H1 (cell line): ENCODE results near the gene MARS2. TPM values are rescaled to one million over a fixed set of nuclear protein-coding genes. Genes with fewer than 3 reads are reported as not detected.

ENCODE experiments used
- CTCF ChIA-PET: fragments of 300-600 bp; sonication (Branson Sonifier 250); formaldehyde crosslinking; loops from one replicate; lab custom pipeline; 2021; ENCODE audit not compliant: partially characterized antibody; lab: Charles Lee
- POLR2A ChIA-PET: fragments of 300-600 bp; sonication (Branson Sonifier 250); formaldehyde crosslinking; loops from one replicate; lab custom pipeline; 2021; ENCODE audit warnings: inconsistent platforms; ENCODE audit not compliant: partially characterized antibody; lab: Charles Lee
- DNase-seq, 2 experiments: peaks; one replicate each; pipeline versions ENCODE4 v3.0.0 to v3.0.0-alpha.2; 2010 to 2022; ENCODE audit warnings: low spot score in 2 of 2, low read depth in 1 of 2, mixed read lengths in 1 of 2
- FAIRE-seq: peaks from 2 replicates; lab custom pipeline; 2011; peaks lifted over from hg19 to GRCh38; lab: Jason Lieb, UNC
- H2AFZ ChIP-seq: 2 replicates; pipeline ENCODE4 v1.8.1; 2012; ENCODE audit warnings: low read length, inconsistent platforms
- H2AK5ac ChIP-seq: 2 replicates; pipeline ENCODE4 v1.6.1; 2013; ENCODE audit warnings: low read depth, low read length
- H2BK120ac ChIP-seq: replicated peaks from 2 replicates; pipeline ENCODE3; 2013; ENCODE audit warnings: low read depth, low read length, inconsistent platforms
- H2BK12ac ChIP-seq: 2 replicates; pipeline ENCODE4 v1.6.1; 2013; ENCODE audit warnings: low read depth, low read length
- H2BK15ac ChIP-seq: 2 replicates; pipeline ENCODE4 v1.6.1; 2013; ENCODE audit warnings: low read length
- H2BK20ac ChIP-seq: 2 replicates; pipeline ENCODE4 v1.6.1; 2013; ENCODE audit warnings: low read length
- H2BK5ac ChIP-seq: 2 replicates; pipeline ENCODE4 v1.6.1; 2013; ENCODE audit warnings: low read depth, low read length
- H3K14ac ChIP-seq: 2 replicates; pipeline ENCODE4 v1.6.1; 2013; ENCODE audit warnings: inconsistent platforms; ENCODE audit not compliant: insufficient read length
- H3K18ac ChIP-seq: 2 replicates; pipeline ENCODE4 v1.6.1; 2013; ENCODE audit warnings: low read length; ENCODE audit errors: extremely low read depth
- H3K23ac ChIP-seq: 2 replicates; pipeline ENCODE4 v1.6.1; 2013; ENCODE audit warnings: inconsistent platforms; ENCODE audit not compliant: insufficient read length
- H3K23me2 ChIP-seq: 2 replicates; pipeline ENCODE4 v1.6.1; 2013; ENCODE audit warnings: low read depth, low read length
- H3K27ac ChIP-seq: 2 replicates; pipeline ENCODE4 v1.6.1; 2011; ENCODE audit warnings: low read depth, low read length, inconsistent platforms
- H3K27me3 ChIP-seq, 4 experiments: replicated peaks in 1 of 4; 1 replicate in 1 of 4; 2 replicates in 3 of 4; pipeline versions ENCODE4 v1.6.1 to v1.8.1; 2011 to 2013; ENCODE audit warnings: low read length in 3 of 4, mild to moderate bottlenecking in 3 of 4, inconsistent platforms in 2 of 4, mixed read lengths in 2 of 4, moderate library complexity in 1 of 4; ENCODE audit not compliant: control insufficient read depth in 3 of 4, insufficient read depth in 3 of 4; ENCODE audit errors: extremely low read depth in 1 of 4
- H3K36me3 ChIP-seq, 4 experiments: 2 replicates each; pipeline versions ENCODE4 v1.6.1 to v1.8.1; 2011 to 2013; ENCODE audit warnings: mild to moderate bottlenecking in 4 of 4, low read length in 3 of 4, moderate library complexity in 2 of 4, control low read depth in 1 of 4, inconsistent platforms in 1 of 4; ENCODE audit not compliant: insufficient read depth in 4 of 4, control insufficient read depth in 2 of 4
- H3K4ac ChIP-seq: replicated peaks from 2 replicates; pipeline ENCODE3; 2013; ENCODE audit warnings: low read length, low read depth, mixed read lengths, inconsistent platforms; ENCODE audit not compliant: insufficient read length
- H3K4me1 ChIP-seq, 4 experiments: replicated peaks in 1 of 4; 1 replicate in 1 of 4; 2 replicates in 3 of 4; pipeline versions ENCODE4 v1.6.1 to v1.8.1; 2011 to 2013; ENCODE audit warnings: low read length in 3 of 4, inconsistent platforms in 2 of 4, mixed read lengths in 1 of 4; ENCODE audit not compliant: insufficient read depth in 4 of 4, control insufficient read depth in 3 of 4
- H3K4me2 ChIP-seq, 2 experiments: 2 replicates each; pipeline versions ENCODE4 v1.6.1 to v1.8.1; 2011 to 2013; ENCODE audit warnings: low read depth in 2 of 2, low read length in 2 of 2, control low read depth in 1 of 2, inconsistent platforms in 1 of 2, mild to moderate bottlenecking in 1 of 2; ENCODE audit not compliant: insufficient read depth in 1 of 2
- H3K4me3 ChIP-seq, 4 experiments: fragments of 200-600, 300-600 bp in 1 of 4; sonication (generic), shearing (Covaris generic), sonication (Bioruptor Twin) in 1 of 4; 2 replicates each; pipeline versions ENCODE4 v1.5.1 to v1.8.1; 2011 to 2016; ENCODE audit warnings: low read length in 4 of 4, low read depth in 3 of 4, control low read depth in 2 of 4, inconsistent platforms in 2 of 4, mild to moderate bottlenecking in 2 of 4, mixed read lengths in 1 of 4, moderate library complexity in 1 of 4; ENCODE audit not compliant: insufficient read depth in 2 of 4; ENCODE audit errors: extremely low read depth in 1 of 4
- H3K56ac ChIP-seq: replicated peaks from 2 replicates; pipeline ENCODE3; 2013; ENCODE audit warnings: low read depth, mild to moderate bottlenecking, mixed read lengths, low read length, inconsistent platforms; ENCODE audit not compliant: insufficient read length
- H3K79me1 ChIP-seq: 2 replicates; pipeline ENCODE4 v1.6.1; 2013; ENCODE audit warnings: low read depth, low read length, control low read depth
- H3K79me2 ChIP-seq, 2 experiments: 2 replicates each; pipeline versions ENCODE4 v1.6.1 to v1.8.1; 2012 to 2013; ENCODE audit warnings: low read length in 2 of 2, mild to moderate bottlenecking in 2 of 2, inconsistent platforms in 1 of 2; ENCODE audit not compliant: insufficient read depth in 2 of 2, control insufficient read depth in 1 of 2
- H3K9ac ChIP-seq, 4 experiments: replicated peaks in 1 of 4; 1 replicate in 1 of 4; 2 replicates in 3 of 4; pipeline versions ENCODE4 v1.6.1 to v1.8.1; 2011 to 2013; ENCODE audit warnings: low read depth in 3 of 4, low read length in 3 of 4, control low read depth in 2 of 4, mild to moderate bottlenecking in 2 of 4, moderate library complexity in 2 of 4, inconsistent platforms in 1 of 4; ENCODE audit errors: extremely low read depth in 1 of 4
- H3K9me3 ChIP-seq, 2 experiments: 2 replicates each; pipeline versions ENCODE4 v1.6.1 to v1.8.1; 2012 to 2013; ENCODE audit warnings: mild to moderate bottlenecking in 2 of 2, moderate library complexity in 2 of 2, control low read depth in 1 of 2, inconsistent platforms in 1 of 2, low read depth in 1 of 2, low read length in 1 of 2, mixed read lengths in 1 of 2; ENCODE audit not compliant: insufficient read depth in 2 of 2
- H4K20me1 ChIP-seq, 2 experiments: replicated peaks in 1 of 2; 2 replicates each; pipeline versions ENCODE3 to v1.8.1; 2011 to 2013; ENCODE audit warnings: inconsistent platforms in 2 of 2, low read length in 2 of 2, mild to moderate bottlenecking in 1 of 2; ENCODE audit not compliant: insufficient read depth in 2 of 2, control insufficient read depth in 1 of 2
- H4K5ac ChIP-seq: 2 replicates; pipeline ENCODE4 v1.6.1; 2013; ENCODE audit warnings: low read length, low read depth, mixed read lengths, inconsistent platforms; ENCODE audit not compliant: insufficient read length
- H4K8ac ChIP-seq: 2 replicates; pipeline ENCODE4 v1.8.0; 2013; ENCODE audit warnings: mild to moderate bottlenecking, moderate library complexity, low read length, inconsistent platforms; ENCODE audit not compliant: insufficient read depth; ENCODE audit errors: extremely low read depth
- H4K91ac ChIP-seq: replicated peaks from 2 replicates; pipeline ENCODE3; 2013; ENCODE audit warnings: low read length, mixed read lengths, inconsistent platforms; ENCODE audit not compliant: insufficient read length
- WGBS, 2 experiments: shearing (Covaris generic) in 1 of 2; methylation state at CpG; one replicate each; pipeline versions ENCODE4 v1.1.6 to v1.1.7; 2013 to 2015; ENCODE audit warnings: low lambda C conversion rate in 2 of 2, mixed read lengths in 2 of 2, inconsistent platforms in 1 of 2, low coverage in 1 of 2, missing lambda C conversion rate in 1 of 2; ENCODE audit not compliant: insufficient replicate concordance in 2 of 2, insufficient coverage in 1 of 2, insufficient read length in 1 of 2; ENCODE audit errors: extremely low coverage in 1 of 2, missing lambda C conversion rate in 1 of 2; 5-methylcytosine and 5-hydroxymethylcytosine counted together
- polyA plus RNA-seq, 7 experiments: library from polyadenylated mRNA; depleted of rRNA in 3 of 7; stranded (reverse) in 5 of 7; unstranded in 2 of 7; fragments of >200 nt in 5 of 7; fragments of 200-250 nt in 2 of 7; gene quantifications; 1 replicate in 5 of 7; 2 replicates in 1 of 7; 4 replicates in 1 of 7; pipeline versions ENCODE4 v1.2.1 to v1.2.3, GENCODE V29; 2011 to 2013; ENCODE audit warnings: missing spikeins in 2 of 7, mixed read lengths in 2 of 7
- total RNA-seq: library from RNA; stranded (reverse); fragmentation: NEBNext Ultra II Directional; extraction: Animal tissue kit (Norgen Biotek cat#: 25700); gene quantifications from 2 replicates; pipeline ENCODE4 v1.2.1, GENCODE V29; 2021

MARS2 gene
- total and polyA plus RNA-seq, 2 of the 8 experiments (the other 6 are each of a cell fraction or from before 2014, with no cell fraction given): 15.7 to 27.2 TPM

DNA sequence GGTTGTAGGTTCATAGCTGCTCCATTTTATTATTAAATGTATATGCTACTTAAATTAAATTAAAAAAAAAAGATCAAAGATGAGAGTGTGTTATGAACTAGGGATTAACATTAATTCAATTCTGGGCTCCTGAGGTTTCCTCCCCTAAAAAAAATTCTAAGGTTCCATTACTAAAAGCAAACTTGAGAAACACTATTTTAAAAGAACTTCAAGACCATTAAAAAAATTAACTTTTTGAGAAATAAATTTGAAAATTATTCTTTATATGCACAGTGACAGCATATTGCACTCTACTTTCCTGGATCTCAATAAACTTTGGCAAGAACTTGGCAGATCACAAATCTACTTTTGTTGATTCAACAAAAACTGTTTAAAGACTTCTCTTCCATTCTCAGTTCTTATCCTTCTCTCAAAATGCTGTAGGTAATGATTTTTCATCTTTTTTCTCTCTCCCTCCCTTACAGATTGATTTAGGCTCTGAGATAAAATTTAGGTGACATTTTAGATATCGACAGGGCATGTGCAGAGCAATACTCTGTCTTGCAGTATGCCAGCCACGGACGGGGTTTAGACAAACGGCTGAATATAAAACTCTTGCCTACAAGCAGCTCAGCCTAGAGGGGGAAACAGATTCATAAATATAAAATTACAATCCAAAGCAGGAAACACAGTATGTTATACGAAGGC is 592 bp upstream of the MARS2 start:
- H4K8ac ChIP-seq: no peak overlapping the region
- H2AFZ ChIP-seq: peak overlapping the region; percentile 100
- H3K4me2 ChIP-seq: peak overlapping the region; percentile 78 to 88
- no peaks in the 10 kb centered on the region; a peak in 1 of 7 replicates for H3K27me3 ChIP-seq
- H3K4me1 ChIP-seq: peaks cover 0 to 7% (median 5%) of the 10 kb centered on the region in 4 experiments; a peak in 4 of 7 replicates
- H2BK20ac ChIP-seq: no peak overlapping the region
- H3K18ac ChIP-seq: peak overlapping the region; percentile 56; the same call in 1 of the 2 replicates
- H2BK120ac ChIP-seq: no peak overlapping the region
- peaks cover 0 to 8% (median 0%) of the 10 kb centered on the region in 4 experiments; a peak in 2 of 8 replicates for H3K36me3 ChIP-seq
- WGBS, 2 experiments: 10% methylated on average over 5 of the region's 5 CpGs; no CpG with 5 or more reads in 1 of the 2 experiments
- peak overlapping the region; percentile 35 to 92 (median 62); a peak in 6 of 8 replicates for H3K4me3 ChIP-seq
- H3K4ac ChIP-seq: no peak overlapping the region
- no peak overlapping the region for H2BK12ac ChIP-seq
- peaks cover 14 to 24% of the 10 kb centered on the region in 2 experiments for H4K20me1 ChIP-seq
- DNase-seq: no peak
- H3K27ac ChIP-seq: no peak overlapping the region
- peaks cover 21 to 41% of the 10 kb centered on the region in 2 experiments for H3K79me2 ChIP-seq
- no peak overlapping the region for H3K23ac ChIP-seq
- peak overlapping the region; percentile 64 to 92 (median 74) for H3K9ac ChIP-seq
- no peak overlapping the region for H2BK5ac ChIP-seq
- H3K9me3 ChIP-seq: no peaks in the 10 kb centered on the region
- H3K23me2 ChIP-seq: peaks cover 22% of the 10 kb centered on the region
- no peak overlapping the region for H4K91ac ChIP-seq
- ChIA-PET POLR2A (interaction anchor here (0.6 to 2.8 kb wide), 3 partner anchors 22 to 205 kb away, joined by 4 to 26 read pairs (median 6); partner anchors contain the start of genes HSPD1, HSPE1 and MOB4), CTCF (interaction anchor here (0.7 to 1.3 kb wide), 2 partner anchors 74 to 206 kb away, joined by 3 read pairs; no protein-coding TSS in a partner anchor)
- H3K56ac ChIP-seq: peak overlapping the region; percentile 37
- H2AK5ac ChIP-seq: no peak overlapping the region
- no peak overlapping the region for H2BK15ac ChIP-seq
- H3K79me1 ChIP-seq: peaks cover 7% of the 10 kb centered on the region
- no peak for FAIRE-seq
- peak overlapping the region; percentile 61 for H4K5ac ChIP-seq
- peak overlapping the region; percentile 89 for H3K14ac ChIP-seq
